GM03348 (cell line): Measurements from ENCODE around the gene CASD1.

ENCODE experiments used
- DNase-seq: peaks from one replicate; pipeline ENCODE4 v3.0.0; 2012; ENCODE audit warnings: low spot score

The CASD1 gene

DNA sequence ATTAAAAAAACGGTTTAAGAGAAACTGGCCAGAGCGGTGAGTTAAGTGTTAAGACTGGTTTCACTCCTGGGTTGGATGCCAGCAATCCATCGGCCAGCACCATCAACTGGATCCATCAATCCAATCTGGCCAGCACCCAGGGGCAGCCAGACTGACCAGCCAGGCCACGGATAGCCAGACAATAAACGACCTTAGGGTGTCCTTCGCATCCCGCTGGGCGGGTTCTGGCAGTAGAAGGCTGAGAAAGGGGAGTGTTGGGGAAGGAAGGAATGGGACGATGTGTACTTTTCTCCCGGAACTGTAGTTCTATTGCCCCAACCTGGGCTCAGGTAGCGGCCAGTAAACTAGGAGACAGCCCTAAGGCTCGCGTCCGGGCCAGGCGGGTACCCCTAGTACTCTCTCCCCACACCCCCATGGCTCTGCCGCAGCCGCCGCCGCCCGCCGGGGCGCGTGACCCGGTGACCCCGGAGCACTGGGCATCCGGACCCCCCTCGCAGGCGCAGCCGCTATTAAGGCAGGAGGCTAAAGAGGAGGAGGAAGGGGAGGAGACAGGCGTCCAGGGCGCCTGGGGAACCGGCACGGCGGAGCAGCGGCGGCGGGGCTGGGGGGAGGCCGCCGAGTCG, at the start of gene CASD1:
Gene CASD1, plus strand, starts transcription at position 546 of the 623 bp plus-strand sequence. CDS start 276 bp downstream, outside the sequence.
- peak; percentile 43 for DNase-seq

DNA sequence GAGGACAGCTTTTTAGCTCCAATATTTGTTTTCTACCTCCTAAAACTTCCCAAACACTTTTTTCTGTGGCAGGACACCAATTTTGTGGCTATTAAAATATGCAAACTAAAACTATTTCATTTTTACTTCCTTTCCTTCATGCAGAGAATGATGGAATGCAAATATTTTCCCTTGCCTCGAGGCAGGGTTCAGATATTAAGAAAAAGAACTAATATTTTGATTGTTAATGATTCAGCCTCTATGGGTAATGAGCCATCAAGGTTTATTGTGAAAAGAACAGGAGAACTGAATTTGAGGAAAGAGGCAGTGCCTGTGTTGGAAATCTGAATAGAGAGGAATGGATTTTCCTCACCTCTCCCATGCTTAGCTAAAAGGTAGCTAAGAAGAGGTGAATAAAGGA, 43.1 kb upstream of the CASD1 start:
- DNase-seq: no peak

DNA sequence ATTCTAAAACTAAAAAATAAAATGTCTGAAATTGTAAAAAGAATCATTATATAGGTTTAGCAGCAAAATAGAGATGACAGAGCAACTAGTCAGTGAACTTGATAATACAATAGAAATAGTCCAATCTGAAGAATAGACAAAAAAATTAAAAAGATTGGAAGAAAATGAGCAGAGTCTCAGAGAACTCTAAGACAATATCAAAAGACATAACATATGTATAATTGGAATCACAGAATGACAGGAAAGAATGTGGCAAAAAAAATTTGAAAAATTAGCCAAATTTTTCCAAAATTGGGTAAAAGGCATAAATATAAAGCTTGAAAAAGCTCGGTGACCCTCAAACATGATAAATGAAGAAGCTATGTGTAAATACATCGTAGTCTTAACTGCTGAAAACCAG, 38.0 kb upstream of the CASD1 start:
- DNase-seq: no peak

DNA sequence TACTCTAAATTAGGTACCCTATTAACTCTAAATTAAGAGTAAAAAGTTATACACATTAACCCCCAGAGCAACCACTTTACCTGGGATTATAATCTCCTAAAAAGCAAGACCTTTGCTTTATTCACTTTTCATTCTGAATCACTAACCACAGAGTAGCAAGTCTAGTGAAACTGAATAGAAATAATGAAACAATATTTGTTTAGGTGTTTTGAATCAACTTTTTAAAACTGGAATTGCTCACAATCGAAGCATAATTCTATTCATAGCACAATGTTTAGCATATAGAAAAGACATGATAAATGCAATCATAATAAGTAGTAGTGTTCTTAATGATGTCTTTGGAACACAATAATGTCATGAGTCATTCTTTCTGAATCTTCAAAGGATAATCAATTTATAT, 37.0 kb upstream of the CASD1 start:
- no peak for DNase-seq

GRCh38 chr7:94476251-94476840, 33.3 kb upstream of the CASD1 start:
- no peak for DNase-seq

DNA sequence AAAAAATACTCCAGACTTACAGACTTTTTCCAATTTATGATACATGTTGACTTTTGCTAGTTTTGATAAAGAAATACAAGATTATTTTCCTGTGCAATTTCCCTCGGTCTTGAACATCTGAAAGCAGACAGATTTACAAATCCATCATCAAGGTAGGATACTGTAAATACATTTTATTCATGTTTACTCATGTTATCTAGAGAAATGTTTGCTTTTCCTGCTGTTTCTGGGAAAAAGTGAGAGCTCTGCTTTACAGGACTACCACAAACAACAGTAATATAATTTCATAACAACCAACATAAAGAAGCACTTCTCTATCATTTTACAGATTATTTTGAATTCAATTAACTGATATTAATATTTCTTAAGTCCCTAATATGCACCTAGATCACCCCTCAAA, 31.7 kb upstream of the CASD1 start:
- DNase-seq: no peak

- no peak for DNase-seq
Measured at GRCh38 chr7:94478648-94479214, 30.9 kb upstream of the CASD1 start.

- no peak for DNase-seq
Measured at GRCh38 chr7:94481279-94481678, 28.3 kb upstream of the CASD1 start.

DNA sequence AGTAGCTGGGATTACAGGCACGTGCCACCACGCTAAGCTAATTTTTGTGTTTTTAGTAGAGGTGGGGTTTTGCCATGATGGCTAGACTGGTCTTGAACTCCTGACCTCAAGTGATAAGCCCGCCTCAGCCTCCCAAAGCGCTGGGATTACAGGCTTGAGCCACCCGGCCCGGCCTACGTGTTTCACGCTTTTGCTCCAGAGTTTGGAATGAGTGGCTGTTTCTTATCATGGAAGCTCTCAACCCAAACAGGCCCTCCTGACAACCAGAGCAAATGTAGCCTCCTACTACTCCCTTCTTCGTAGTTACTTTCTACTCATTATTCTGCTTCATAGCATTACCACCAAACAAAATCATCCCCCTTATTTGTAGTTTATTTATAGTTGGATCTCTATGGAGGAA, 26.8 kb upstream of the CASD1 start:
- no peak for DNase-seq

- no peak for DNase-seq
Measured at GRCh38 chr7:94483843-94484242, 25.8 kb upstream of the CASD1 start.

DNA sequence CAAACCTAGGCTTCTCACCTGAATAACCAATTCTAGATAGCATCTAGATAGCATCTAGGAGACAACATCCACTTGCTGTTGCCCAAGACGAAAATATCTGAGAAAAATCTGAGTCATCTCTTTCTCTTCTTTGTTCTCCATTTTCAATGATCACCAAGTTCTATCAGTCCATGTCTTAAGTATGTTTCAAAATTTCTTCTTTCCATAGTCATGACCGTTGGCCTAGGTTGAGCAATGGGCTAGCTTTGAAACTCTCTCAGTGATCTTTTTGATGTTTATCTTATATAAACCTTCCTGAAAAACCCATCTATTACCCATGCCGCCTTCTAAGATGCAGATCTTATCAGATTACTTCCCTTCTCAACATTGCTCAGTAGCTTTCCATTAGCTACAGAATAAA, 23.4 kb upstream of the CASD1 start:
- no peak for DNase-seq

GRCh38 chr7:94491410-94491809, 18.2 kb upstream of the CASD1 start:
- no peak for DNase-seq

DNA sequence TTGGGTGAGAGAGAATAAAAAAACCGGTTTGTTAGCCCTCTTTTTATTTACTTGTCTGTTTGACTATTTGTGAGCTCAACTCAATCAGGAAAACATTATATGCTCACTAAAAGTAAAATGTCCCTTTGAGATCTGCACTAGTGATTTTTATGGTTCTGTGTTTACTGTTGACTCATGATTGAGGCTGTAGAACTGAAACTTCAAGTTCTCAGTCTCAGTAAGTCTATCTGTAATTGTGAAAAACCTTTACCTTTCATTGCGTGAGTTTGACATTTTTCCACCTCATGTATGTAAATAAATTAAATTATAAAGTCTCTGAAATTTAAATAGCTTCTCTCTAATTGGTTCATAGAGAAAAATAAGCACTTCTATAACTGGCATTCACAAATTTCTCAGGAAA, 17.0 kb upstream of the CASD1 start:
- no peak for DNase-seq

GRCh38 chr7:94497874-94498670, 11.5 kb upstream of the CASD1 start:
- DNase-seq: no peak

GRCh38 chr7:94498918-94499317, 10.7 kb upstream of the CASD1 start:
- no peak for DNase-seq

DNA sequence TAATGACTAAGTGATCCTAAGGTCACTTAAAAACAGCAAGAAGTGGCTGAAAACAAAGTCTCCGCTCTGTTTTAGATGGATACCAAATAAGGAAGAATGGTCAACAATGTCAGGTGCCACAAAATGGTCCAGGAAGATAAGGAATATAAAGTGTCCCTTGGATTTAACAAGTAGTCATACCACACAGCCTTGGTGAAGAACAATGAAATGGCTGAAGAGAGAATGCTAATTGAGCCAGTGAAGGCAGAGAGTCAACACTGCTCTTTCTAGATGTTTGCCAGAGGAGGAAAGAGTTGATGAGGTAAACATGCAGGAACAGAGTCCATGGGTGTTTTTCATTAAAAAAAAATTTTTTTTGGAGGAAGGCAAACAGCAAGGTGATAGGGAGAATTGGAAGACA, 2.1 kb upstream of the CASD1 start:
- DNase-seq: no peak

DNA sequence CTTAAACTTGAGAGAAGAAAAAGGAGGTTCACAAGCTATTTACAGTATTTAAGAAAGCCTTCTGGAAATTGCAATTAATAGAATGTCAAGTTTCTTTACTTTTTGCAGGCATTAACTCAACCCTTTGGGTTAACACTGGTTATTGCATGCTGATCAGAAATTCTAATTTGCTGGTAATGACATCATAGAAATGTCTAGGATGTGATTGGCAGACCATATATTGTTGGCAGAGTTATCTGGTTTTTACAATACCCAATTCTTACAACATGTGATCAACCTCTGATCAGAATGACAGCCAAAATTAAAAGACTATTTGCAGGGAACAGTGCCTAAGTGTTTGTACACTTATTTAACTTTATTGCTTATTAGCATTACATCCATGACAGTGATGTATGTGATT, 1.6 kb upstream of the CASD1 start:
- DNase-seq: no peak

DNA sequence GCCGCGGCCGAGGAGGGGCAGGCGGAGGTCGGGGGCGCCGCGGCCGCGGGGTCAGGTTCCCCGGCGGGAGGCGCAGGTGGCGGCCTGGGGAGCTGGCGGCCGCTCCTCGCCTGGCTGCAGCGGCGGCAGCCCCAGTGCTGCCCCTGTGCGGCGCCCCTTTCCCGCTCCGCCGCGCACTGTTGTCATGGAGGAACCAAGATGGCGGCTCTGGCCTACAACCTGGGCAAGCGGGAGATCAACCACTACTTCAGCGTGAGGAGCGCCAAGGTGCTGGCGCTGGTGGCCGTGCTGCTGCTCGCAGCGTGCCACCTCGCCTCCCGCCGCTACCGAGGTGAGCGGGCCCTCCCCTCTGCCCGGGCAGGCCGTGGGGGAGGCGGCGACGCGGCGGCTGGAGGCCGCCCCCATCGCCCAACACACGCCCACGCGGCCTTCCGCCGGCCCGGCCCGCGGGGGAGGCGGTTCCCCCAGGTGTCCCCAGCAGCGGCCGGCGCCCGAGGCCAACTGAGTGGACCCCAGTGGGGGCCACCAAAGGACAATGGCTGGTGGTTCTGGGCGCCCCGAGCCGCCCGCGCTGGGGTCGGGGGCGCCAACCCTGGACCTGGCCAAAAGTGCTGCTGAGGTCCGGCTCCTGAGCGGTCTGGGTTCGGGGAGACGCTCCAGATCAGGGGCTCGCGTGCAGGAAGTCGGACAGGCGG, 425 bp downstream of the CASD1 start:
- DNase-seq: peak; percentile 89

DNA sequence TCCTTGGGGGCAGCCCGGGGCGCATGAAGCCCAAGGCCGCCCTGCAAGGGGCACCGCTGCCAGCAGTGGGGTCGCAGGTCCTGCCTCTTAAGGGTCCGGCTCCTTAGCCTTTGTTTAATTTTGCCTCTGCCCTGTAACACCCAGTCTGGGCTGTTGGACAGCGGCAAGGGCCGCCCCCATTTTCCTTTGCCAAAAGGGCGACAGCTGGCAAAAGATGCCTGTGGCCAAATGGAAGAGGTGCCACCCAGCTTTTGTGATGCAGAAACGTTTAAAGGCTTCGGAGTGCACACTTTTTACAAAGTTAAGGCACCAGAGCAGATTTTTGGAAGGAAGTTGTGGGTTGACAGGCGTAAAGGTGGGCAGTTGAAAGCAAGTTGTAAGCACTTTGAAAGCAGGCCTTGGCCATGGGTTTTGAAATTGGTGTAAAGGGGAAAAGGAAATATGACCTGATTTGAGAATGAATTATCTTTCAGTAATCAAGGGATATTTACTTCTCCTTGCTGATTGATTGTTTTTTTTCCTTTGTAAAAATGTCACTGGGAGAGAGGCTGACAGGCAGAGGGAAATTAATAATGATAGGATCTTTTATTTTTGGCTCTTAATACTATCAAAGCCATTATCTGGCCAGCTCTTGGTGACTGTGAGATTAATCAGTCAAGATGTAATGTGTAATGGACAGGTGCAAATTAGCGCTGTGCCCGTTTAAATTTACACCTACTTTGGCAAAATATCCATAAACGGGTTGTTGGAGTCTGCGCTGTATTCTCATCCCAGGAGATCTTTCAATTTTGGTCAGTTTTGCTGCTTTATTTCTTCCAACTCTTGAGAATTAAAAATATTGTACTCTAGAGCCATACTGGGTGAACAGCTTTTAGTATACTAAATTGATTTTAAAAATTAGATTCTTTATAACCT, 1.2 kb downstream of the CASD1 start:
- DNase-seq: peak; percentile 52

GRCh38 chr7:94511718-94512117, 2.1 kb downstream of the CASD1 start:
- DNase-seq: no peak
